Type B pancreatic cell (in vitro differentiated cells): ENCODE measurements around the gene MRNIP. TPM values are rescaled to one million over a fixed set of nuclear protein-coding genes. Genes with fewer than 3 reads are reported as not detected.
A peak's percentile ranks its signal among the peaks of the same experiment; 100 is the strongest.

Source experiments
- DNase-seq: peaks from one replicate; pipeline ENCODE4 v3.0.0; 2021; ENCODE audit warnings: mixed read lengths; ENCODE audit not compliant: unreplicated experiment; ENCODE audit errors: extremely low spot score
- H3K27ac Mint-ChIP-seq: 2 replicates; pipeline ENCODE4 v1.8.0; 2021; ENCODE audit warnings: mild to moderate bottlenecking, mixed read lengths
- H3K27me3 Mint-ChIP-seq: 2 replicates; pipeline ENCODE4 v1.8.0; 2021; ENCODE audit warnings: mixed read lengths
- H3K36me3 Mint-ChIP-seq: 2 replicates; pipeline ENCODE4 v1.8.0; 2021; ENCODE audit warnings: mixed read lengths
- H3K4me1 Mint-ChIP-seq: one replicate; pipeline ENCODE4 v1.8.0; 2021; ENCODE audit warnings: mixed read lengths; ENCODE audit not compliant: unreplicated experiment
- H3K4me3 Mint-ChIP-seq: 2 replicates; pipeline ENCODE4 v1.8.0; 2021; ENCODE audit warnings: mild to moderate bottlenecking, mixed read lengths
- H3K9me3 Mint-ChIP-seq: 2 replicates; pipeline ENCODE4 v1.8.0; 2021; ENCODE audit warnings: mixed read lengths
- total RNA-seq: library from RNA; stranded (reverse); gene quantifications from 2 replicates; pipeline ENCODE4 v1.2.1, GENCODE V29; 2021; ENCODE audit warnings: low replicate concordance
- TF ChIP-seq, protein P1 (sequence below): fragments of 200-600 bp; sonication (generic); conservative IDR thresholded peaks from 2 replicates; pipeline ENCODE4 v1.5.0; 2021; ENCODE audit warnings: antibody characterized with exemption, mild to moderate bottlenecking

Gene MRNIP
- total RNA-seq, 1 donor from 2014 or later = 47.6 TPM

DNA sequence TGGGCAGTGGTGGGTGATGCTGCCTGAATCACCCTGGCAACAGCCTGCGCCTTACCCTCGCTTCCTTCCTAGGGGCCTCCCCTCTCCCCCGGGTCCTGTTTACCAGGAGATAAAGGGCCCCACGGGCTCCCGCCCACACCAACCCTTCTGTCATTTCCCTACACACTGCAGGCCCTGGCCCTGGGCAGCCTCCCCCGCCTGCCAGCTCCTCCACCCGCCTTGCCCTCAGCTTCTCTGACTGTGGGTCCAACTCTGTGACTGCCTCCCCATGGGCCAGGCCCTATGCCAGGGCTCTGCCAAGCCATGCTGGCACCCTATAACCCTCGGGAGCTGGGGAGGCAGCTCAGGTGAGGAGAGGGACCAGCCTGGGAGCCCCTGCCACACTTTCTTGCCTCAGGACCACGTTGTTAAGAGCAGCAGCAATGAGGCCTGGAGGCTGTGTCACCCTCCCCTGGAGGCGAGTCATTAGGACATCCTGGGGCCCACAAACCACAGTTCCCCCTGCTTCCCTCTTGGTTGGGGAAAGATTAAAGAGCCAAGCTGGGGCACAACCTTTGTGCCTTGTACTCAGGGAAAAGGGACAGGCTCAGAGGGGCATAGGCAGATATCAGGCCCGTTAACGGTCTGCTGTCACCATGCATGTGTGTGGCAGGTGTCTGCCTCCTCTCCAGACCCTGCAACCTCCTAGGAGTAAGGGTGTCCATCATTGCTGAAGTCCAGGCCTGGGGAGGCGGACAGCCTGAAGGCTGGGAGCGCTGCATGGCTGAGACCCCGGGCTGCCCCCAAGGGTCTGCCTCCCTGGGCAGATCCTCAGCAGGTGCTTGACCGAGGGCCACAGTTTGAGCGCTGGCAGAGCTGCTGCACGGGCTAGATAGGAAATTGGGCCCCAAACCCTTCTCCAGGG, 54.7 kb downstream of the MRNIP start:
- DNase-seq = no peak
- H3K27me3 Mint-ChIP-seq = no peaks in the 10 kb centered on the region

DNA sequence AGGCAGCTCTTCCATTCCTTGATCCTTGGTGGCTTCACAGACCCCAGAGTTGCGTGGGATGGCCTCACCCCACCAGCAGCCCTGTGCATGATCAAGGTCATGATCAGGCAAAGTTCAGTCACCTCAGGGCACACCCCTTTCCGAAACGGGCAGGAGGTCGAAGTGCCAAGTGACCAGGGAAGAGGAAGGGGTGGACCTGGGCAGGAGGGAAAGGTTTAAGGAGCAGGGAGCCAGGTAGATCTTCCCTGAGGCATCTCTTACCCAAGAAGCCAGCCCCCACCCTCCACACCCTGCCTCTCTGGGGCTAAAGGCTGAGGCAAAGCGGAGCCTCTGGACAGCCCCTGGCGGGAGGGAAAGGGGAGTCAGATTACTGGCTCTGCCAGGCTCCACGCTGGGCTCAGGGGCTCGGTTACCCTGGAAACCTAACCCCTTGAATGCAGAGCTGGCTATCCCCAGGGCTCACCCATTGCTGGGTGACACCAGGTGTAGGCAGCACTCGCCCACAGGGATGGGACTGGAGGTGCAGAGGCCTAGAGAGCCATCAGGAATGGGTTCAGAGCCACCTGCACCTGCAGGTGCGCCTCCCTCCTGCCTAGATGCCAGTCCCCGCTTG, 55.6 kb downstream of the MRNIP start:
- H3K4me1 Mint-ChIP-seq = peaks cover 22% of the 10 kb centered on the region
- peaks cover 9% of the 10 kb centered on the region for H3K36me3 Mint-ChIP-seq
- no peaks in the 10 kb centered on the region for H3K9me3 Mint-ChIP-seq
- TF ChIP-seq, protein P1, sequence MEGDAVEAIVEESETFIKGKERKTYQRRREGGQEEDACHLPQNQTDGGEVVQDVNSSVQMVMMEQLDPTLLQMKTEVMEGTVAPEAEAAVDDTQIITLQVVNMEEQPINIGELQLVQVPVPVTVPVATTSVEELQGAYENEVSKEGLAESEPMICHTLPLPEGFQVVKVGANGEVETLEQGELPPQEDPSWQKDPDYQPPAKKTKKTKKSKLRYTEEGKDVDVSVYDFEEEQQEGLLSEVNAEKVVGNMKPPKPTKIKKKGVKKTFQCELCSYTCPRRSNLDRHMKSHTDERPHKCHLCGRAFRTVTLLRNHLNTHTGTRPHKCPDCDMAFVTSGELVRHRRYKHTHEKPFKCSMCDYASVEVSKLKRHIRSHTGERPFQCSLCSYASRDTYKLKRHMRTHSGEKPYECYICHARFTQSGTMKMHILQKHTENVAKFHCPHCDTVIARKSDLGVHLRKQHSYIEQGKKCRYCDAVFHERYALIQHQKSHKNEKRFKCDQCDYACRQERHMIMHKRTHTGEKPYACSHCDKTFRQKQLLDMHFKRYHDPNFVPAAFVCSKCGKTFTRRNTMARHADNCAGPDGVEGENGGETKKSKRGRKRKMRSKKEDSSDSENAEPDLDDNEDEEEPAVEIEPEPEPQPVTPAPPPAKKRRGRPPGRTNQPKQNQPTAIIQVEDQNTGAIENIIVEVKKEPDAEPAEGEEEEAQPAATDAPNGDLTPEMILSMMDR = no peak
- H3K27me3 Mint-ChIP-seq = no peaks in the 10 kb centered on the region
- peak overlapping the region; percentile 58 for H3K4me3 Mint-ChIP-seq
- no peak overlapping the region for H3K27ac Mint-ChIP-seq
- no peak for DNase-seq

More for the DNA sequence above, 54.7 kb downstream of the MRNIP start:
- peaks cover 9% of the 10 kb centered on the region for H3K36me3 Mint-ChIP-seq
- H3K9me3 Mint-ChIP-seq = no peaks in the 10 kb centered on the region
- peak overlapping the region; percentile 90 for H3K4me3 Mint-ChIP-seq
- TF ChIP-seq, protein P1 = no peak
- H3K27ac Mint-ChIP-seq = peak overlapping the region; percentile 82
- H3K4me1 Mint-ChIP-seq = peaks cover 22% of the 10 kb centered on the region

DNA sequence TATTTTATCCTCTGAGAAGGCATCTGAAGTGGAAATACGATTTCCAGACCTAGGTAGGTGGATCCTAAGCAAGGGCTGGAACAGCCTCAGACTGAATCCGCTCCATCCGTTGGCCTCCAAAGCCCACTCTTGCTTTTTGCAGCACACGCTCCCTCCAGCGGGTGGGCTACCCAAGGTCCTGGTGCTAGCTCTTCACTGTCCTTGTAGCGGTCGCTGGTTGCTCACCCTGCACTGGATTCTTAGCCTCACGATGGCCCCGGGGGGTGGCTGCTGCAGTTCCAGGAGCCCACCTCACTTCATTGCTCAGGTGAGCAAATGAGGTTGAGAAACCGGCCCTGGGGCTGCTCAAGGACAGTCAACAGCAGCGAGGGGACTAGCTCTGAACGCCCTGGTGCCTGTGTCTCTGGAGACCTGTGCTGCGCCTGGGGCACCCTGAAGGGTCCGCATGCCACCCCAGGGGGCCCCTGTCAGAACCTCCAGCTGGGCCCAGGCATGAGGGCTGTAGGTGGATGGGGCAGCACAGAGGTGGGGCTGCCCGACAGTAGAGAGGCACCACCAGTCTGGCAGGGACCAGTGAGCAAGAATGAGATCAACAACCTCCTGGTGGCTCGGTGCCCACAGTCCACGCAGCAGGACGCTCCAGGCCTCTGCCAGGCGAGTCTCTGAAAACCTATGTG, 56.3 kb downstream of the MRNIP start:
- Mint-ChIP-seq H3K4me3 (peak overlapping the region; percentile 58), H3K9me3 (no peaks in the 10 kb centered on the region), H3K36me3 (peaks cover 9% of the 10 kb centered on the region), H3K4me1 (peaks cover 22% of the 10 kb centered on the region), H3K27ac (peak overlapping the region; percentile 79), H3K27me3 (no peaks in the 10 kb centered on the region)
- TF ChIP-seq, protein P1 = no peak
- no peak for DNase-seq

DNA sequence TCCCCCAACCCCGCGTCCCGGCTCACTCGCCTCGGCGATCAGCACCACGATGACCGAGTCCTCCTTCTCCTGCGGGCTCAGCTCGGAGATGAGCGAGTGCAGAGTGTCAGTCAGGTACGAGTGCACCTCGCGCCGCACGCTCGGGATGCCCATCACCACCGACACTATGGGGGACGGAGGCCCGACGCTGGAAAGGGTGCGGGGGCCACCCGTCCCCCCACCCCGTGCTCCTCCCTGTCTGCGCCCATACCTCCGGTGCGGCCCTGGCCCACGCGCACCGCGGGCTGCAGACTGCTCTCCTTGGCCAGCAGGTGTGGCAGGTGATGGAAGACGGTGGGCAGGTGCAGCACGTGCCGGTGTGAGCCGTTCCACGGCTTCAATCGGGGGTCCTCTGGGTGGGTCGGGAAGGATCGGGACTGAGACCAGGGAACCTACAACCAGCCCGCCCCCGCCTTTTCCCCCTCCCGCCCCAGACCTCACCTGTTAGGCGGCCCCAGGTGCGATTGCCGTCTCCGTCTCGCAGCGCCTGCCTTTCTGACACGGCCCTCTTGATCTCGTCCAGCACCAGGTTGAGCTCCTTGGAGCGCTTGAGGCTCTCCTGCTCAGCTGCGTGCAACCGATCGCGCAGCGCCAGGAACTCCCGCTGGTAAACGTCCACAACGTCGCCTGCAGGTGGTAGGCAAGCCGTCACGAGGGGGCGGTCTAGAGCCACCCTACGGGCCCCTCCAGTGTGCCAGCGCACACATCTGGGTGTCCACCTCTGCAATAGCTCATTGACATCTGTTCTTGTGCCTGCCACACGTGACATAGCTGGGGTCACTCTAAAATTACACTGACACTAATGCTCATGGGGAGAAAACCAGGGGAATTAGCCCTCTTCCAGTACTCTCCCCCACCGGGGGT, 57.1 kb downstream of the MRNIP start:
- Mint-ChIP-seq H3K27me3 (no peaks in the 10 kb centered on the region), H3K9me3 (no peaks in the 10 kb centered on the region), H3K4me1 (peaks cover 22% of the 10 kb centered on the region), H3K27ac (peak overlapping the region; percentile 79), H3K4me3 (peak overlapping the region; percentile 63), H3K36me3 (peaks cover 9% of the 10 kb centered on the region)
- DNase-seq = no peak
- TF ChIP-seq, protein P1 = peak; percentile 70

DNA sequence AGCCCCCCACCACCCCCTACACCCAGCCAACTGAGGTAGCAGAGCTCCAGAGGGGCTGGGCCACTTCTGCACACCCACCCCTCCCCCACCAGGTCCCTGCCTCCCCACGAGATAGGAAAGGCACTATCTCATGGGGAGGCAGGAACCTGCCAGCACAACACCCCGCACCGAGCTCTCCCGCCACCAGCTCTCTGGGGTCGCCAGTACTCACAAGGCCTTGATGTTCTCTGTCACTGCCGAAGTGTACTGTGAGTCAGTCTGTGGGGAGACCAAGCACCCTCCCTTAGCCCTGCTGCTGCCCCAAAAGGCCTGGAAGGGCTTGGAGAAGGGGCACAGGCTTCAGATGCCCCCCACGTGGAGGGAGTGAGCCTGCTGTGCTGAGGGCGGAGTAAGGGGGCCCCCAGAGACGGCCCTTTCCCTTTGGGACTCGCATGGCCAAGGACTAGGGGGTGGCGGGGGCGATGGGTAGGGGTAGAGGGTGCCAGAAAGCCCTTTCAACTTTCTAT, 57.9 kb downstream of the MRNIP start:
- TF ChIP-seq, protein P1 = no peak
- Mint-ChIP-seq H3K9me3 (no peaks in the 10 kb centered on the region), H3K27me3 (no peaks in the 10 kb centered on the region), H3K27ac (no peak overlapping the region), H3K36me3 (peaks cover 9% of the 10 kb centered on the region), H3K4me1 (peaks cover 22% of the 10 kb centered on the region), H3K4me3 (no peak overlapping the region)
- DNase-seq = no peak
